ENCODE results near the gene LCP1. TPM values are rescaled to one million over a fixed set of nuclear protein-coding genes. Genes with fewer than 3 reads are reported as not detected.
A peak's percentile ranks its signal among the peaks of the same experiment; 100 is the strongest.

Gene LCP1
- total RNA-seq, 1 donor from 2014 or later = 6.1 TPM

DNA sequence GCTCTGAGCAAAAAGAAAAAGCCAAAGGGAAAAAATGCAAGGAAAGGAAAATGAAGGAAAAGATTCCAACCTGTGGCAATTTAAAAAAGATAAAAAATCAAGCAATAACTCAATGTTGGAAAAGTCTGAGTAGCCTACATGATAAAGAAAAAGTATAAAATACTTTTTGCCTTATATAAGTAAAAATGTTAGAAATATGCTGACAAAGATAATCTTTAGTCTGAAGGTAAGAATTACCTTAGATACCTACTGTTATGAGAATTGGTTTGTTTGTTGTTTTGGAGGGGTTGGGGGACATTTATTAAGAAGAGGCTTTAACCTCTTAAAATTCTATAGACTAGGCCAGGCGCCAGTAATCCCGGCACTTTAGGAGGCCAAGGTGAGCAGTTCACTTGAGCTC lies 47.5 kb downstream of the LCP1 start:
- FAIRE-seq (no peak), DNase-seq (ENCODE audit: low spot score in 2 of 2) (no peak)

DNA sequence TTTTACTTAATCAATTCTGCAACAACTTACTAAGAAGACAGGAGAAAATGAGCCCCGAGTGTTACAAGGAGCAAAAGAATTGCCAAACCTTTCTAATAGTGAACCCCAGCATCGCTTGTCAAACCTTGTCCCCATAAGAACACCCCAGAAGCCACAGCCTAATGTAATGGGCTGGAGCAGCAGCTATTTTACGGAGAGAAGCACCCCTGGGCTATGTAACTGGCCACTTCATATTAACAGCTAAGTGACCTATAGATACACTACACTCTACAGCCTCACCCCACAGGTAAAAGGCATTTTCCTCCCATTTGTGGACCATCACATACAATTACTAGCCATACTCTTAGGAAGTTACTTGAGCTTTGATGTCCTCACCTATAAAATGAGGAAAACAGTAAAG lies 49.9 kb downstream of the LCP1 start:
- FAIRE-seq = no peak
- DNase-seq (ENCODE audit: low spot score in 2 of 2) = no peak

DNA sequence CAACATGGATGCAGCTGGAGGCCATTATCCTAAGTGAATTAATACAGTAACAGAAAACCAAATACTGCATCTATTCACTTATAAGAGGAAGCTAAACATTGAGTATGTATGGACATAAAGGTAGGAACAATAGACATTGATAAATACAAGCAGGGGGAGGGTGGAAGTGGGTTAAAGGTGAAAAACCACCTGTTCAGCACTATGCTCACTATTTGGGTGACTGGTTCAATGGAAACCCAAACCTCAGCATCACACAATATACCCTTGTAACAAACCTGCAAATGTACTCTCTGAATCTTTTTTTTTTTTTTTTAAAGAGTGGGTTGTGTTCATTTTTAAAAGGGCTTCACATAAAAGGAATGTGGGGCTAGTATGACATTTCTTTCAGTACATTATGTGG lies 50.3 kb downstream of the LCP1 start:
- no peak for FAIRE-seq
- DNase-seq (ENCODE audit: low spot score in 2 of 2) = no peak

DNA sequence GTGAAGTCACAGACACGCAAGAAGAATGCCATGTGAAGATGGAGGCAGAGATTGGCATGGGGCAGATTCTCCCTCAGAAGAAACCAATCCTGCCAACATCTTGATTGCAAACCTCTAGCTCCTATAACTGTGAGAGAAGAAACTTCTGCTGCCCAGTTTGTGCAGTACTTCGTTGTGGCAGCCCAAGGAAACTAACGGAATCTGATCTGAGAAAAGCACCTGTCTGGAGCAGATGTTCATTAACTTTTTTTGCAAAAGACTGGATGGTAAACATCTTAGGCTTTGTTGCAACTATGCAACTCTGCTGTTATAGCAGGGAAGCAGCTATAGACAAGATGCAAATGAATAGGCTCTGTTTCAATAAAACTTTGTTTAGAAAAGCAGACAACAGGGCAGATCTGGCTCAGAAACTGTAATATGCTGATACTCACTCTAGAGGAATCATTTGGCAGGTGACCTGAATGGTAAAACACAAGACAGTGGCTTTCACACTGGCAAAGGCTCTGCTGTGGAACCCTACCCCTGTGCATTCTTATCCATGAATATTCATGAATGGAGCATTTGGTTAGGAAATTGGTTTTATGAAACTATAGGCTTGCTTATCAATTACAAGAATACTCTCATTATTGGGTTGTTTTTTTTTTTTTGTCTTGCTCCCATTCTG lies 51.9 kb downstream of the LCP1 start:
- DNase-seq (ENCODE audit: low spot score in 2 of 2) (no peak), FAIRE-seq (no peak)

DNA sequence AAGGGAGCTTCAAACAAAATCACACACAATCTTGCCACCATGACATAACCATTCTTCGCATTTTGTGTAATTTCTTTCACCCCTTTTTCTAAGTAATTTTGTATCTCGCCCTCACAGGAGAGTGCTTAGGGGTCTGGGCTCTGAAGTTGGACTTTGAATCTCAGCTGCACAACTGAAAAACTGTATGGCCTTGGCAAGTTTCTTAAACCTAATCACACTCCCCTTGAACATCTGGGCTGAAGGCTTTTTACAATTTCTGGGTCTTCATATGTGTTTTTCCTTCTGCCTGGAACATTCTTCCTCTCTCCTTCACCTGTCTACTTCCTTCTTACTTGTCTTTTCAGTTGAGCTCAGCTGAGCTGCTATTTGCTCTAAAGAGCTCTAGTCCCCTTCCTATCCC lies 52.9 kb downstream of the LCP1 start:
- FAIRE-seq = no peak

DNA sequence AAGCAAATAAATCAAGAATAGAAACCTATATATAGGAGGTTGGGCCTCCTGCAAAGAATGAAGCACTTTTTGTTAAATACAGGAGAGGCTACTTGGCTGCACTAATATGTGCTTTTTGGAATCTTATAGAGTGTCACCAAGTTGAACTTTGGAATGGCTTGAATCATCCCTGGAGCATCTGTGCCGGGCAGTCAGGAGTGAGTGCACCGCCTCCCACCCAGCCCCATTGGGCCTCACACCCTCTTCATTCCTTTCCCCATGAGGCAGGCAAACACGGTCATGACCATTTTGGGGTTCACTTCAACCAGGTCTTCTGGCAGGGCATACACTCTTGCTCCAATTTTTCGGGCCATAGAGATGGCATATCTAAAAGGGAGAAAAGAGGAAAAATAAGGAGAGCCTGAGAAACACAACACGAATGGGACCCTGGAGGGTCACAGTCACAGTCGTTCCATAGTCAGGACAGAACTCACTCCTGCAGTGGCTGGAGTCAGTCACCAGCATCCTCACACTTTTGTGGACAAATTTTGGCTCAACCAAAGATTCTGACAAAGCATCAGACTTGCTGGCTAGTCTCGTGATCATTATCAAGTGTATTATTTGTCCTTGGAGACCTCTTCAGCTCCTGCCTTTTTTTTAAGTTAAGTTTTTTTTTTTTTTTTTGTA lies 54.5 kb downstream of the LCP1 start:
- FAIRE-seq (no peak), DNase-seq (ENCODE audit: low spot score in 2 of 2) (no peak)

More for the DNA sequence above, 52.9 kb downstream of the LCP1 start:
- DNase-seq (ENCODE audit: low spot score in 2 of 2) = no peak

DNA sequence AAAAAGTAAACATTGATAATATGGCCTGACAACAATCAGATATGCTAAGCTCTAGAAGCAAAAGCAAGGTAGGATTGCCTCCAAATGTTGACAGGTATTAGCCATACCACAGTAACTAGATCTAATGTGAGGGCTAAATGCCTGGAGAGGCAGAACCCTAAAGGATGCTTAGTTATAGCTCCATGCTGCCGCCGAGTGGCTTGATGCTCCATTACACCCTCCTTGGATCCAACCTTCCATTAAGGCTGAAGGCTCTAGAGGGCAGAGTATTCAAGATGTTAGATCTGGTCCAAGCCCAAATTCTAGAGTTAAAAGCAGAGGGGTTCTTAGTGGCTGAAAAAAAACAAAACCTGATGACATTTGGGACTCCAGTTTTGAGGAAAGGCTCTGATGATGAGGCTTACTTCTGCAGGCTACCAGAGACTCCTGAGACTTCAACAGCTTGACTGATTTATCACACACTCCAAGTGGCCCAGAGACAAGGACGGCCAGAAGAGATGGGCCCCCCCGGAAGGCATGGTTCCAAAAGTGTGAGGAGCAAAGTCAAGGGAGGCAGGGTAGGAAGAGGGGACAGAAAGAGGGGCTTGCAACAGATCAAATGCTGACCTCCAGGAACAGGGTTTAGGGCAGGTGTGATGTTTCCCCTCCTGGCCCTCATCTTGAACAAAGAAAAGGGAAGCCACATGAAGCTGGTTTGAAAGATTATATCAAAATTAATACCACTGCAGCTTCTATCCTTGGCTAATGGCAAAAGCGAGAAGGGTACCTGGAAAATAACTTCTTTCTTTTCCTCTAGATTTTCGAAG lies 55.2 kb downstream of the LCP1 start:
- DNase-seq (ENCODE audit: low spot score in 2 of 2) = peak in 1 of 2 donors; percentile 65
- FAIRE-seq = peak; percentile 55

DNA sequence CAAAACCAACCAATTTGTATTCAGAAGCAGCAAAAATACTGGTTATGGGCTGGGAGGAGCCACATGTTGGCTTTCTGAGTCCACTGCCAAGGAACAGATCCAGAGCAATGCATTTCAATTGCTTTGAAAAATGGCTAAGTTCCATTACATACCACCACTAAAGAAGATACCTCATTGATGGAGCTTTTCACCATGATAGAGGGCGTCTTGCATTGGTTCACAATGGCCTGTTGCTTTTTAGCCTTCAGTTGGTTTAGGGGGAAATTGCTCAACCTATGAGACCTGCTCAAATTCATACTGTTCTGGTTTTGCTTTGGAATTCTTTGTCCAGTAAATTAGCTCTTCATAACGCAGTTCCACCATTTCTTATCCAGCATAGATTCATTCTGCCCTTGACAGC lies 55.9 kb downstream of the LCP1 start:
- FAIRE-seq = no peak
- DNase-seq (ENCODE audit: low spot score in 2 of 2) = no peak

DNA sequence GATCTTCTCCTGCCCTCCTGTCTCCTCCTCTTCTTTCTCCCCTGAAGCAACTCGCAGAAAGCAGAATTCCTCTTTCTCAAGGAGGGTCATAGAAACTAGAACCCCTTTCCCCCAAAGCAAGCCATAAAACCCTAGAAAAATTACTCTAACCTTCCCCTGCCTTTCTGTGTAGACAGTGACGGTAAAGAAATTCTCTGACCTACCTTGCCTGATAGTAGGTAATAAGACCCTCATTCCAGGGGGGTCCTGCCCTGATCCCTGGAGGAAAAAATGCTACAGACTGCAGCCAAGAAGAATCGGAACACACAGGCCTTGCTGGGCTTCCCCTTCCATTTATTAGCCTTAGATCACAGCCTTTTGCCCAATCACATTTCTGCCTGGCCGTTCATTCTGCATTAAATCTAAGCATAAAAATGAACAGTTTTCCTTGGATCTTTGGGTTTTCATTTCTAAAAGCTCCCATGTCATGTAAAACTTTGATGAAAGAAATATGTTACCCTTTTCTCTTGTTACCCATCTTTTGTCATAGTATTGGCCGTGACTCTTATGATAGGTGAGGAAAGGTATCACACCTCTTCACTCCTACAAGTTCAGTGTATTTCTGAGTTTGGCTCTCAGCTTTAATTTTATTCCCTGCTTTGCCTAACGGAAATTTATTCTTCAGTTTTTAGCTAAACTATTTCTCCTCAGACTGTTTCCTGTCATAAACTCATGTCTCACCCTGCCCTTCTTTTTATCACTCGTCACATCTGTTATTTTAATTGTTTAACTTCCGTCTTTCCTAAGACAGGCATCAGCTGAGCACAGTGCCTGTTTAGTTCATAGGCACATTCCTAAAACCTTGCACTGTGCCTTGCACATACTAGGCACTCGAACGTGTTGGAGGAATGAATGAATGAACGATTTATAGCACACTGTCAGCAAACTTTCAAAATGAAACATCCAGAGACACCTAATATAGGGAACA lies 56.7 kb downstream of the LCP1 start:
- FAIRE-seq = no peak
- no peak for DNase-seq (ENCODE audit: low spot score in 2 of 2)

DNA sequence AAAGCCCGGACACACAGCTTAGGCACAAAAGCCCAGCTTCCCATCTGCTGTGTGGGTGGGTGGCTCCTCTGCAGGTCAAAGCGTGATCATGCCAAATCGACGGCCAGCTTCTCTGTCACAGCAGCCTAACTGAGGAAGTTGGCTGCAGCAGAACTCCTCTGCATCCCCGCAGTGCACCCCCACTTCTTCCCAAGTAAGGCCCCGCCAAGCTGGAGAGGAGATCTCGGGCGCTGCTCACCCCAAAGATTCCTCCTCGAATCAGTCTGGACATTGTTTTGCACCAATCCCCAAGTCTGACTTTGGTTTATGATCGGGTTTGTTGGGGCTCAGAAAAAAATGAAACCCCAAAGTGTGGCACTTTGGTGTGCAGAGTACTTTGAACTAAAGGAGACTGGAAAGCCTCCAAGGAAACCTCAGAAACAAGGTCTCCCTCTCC lies 57.4 kb downstream of the LCP1 start:
- DNase-seq (ENCODE audit: low spot score in 2 of 2) (no peak), FAIRE-seq (no peak)

DNA sequence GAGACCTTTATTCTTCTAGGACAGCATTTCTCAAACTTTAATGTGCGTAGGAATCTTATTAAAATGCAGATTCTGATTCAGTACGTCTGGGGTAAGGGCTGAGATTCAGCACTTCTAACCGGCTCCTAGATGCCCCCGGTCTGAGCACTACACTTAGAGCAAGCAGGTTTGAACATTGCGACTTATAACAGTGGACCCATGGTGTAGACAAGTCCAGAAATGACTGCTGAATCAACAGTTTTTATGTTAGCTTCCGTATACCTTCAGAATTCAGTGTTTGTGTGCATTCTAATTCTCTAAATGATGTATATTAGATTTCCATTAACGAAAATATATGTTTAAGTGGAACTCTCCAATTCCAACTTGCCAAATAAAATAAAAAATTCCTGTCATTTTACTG lies 59.7 kb downstream of the LCP1 start:
- FAIRE-seq (no peak), DNase-seq (ENCODE audit: low spot score in 2 of 2) (no peak)

DNA sequence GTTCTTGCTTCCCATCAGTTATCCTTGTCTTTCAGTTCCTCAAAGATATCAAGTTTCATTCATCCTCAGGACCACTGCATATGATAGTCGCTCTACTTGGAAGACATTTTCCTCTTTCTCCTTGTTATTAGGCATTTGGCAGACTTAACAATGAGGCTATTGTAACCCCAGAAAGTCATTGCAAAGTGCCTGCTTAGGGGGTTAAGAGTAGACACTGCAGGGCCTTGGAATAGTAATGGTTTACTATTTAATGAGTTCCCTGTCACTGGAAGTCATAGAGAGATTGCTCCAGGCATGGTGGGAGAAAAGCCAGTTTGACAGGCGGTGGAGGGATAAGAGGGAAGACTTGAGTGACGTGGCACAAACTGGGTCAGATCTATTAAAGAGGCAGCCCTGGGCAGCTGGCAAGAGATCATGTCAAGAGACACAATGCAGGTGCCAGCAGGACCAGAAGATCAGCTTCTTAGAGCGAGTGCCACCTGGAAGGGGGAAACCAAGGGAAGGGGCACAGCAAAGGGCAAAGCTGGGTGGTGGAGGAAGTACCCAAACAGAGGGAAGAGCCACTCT lies 60.3 kb downstream of the LCP1 start:
- FAIRE-seq = no peak
- no peak for DNase-seq (ENCODE audit: low spot score in 2 of 2)

DNA sequence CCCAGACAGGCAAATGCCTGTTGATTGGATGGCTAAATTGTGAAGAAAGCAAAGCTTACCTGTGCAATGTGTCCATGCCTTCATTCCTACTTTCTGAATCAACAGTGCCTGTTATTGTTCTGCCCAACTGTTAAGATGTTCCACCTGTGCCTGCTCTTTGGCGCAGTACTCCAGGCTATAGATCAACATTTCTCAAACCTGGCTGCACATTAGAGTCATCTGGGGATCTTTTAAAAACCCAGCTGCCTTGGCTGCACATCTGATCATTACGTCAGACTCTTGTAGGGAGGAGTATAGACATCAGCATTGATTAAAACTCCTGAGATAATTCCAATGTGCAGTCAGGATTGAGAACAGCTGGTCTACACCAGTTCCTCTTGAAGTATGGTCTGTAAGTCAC lies 60.9 kb downstream of the LCP1 start:
- no peak for DNase-seq (ENCODE audit: low spot score in 2 of 2)
- FAIRE-seq = no peak

DNA sequence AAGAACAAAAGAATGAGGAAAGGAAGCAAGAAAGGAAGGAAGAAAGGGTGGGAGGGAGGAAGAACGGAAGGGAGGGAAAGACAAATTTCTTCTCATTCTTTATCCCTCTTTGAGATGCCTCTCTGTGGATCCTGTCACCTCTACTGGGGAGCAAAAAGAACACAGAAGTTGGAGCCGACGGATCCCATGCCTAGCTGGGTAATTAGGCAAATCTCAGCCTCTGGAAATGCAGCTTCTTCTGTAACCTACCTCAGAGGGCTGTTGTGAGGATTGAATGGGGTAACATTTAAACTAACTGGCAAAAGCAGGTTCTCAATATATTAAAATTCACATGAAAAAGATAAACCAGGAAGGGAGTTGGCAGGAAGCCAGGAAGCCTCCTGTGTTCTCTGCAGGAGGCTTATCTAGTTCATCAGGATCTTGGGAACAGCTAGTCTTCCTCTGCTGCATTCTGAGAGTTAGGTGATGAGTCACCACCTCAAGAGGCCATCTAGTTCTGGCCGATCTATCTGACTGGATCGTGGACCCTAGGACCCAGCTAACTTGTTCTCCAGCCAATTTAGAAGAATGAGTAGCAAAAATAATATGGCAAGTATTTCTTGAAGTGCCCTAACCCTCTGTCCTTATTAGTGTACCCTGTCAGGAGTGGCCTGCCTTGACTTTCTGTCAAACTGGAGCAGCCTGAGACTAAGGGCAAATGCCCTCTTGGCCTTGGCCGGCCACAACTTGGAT lies 61.9 kb downstream of the LCP1 start:
- DNase-seq (ENCODE audit: low spot score in 2 of 2) (no peak), FAIRE-seq (no peak)

DNA sequence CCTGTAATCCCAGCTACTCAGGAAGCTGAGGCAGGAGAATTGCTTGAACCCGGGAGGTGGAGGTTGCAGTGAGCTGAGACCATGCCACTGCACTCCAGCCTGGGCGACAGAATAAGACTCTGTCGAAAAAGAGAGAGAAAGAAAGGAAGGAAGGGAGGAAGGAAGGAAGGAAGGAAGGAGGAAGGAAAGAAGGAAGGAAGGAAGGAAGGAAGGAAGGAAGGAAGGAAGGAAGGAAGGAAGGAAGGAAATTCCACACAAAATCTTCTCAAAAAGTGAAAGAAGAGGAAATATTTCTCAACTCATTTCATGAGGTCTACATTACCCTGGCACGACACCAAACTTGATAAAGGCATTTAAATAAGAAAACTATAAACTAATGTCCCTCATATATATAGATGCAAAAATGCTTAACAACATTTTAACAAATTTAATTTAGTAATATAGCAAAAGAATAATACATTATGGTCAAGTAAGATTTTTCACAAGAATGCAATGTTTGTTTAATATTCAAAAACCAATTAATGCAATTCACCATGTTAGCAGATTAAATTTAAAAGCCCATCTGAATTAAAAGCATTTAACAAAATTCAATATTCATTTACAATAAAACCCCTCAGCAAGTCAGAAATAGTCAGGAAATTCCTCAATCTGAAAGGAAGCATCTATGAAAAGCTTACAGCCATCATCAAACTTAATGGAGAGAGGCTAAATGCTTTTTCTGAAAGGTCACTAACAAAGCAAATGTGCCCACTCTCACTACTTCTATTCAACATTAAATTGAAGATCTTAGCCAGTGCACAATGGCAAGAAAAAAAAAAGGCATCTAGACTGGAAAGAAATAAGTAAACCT lies 65.1 kb downstream of the LCP1 start:
- FAIRE-seq (peak; percentile 50), DNase-seq (ENCODE audit: low spot score in 2 of 2) (no peak)

DNA sequence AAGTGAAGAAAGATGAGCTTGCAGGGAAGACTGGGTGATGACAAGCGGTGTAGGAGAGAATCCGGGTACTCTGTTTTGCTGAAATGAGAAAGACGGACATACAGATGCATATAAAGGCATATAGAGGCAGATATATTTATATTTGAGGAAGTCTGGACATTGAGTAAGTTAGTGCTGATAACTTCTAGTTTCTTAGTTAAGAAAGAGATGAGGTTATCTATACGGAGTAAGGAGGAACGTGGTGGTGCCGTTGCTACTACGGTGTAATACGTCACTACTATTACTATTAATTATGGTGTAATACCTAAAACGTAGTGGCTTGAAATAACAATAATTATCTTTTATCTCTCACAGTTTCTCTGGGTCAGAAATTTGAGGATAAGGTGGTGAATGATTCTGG lies 67.4 kb downstream of the LCP1 start:
- no peak for DNase-seq (ENCODE audit: low spot score in 2 of 2)
- FAIRE-seq = no peak

DNA sequence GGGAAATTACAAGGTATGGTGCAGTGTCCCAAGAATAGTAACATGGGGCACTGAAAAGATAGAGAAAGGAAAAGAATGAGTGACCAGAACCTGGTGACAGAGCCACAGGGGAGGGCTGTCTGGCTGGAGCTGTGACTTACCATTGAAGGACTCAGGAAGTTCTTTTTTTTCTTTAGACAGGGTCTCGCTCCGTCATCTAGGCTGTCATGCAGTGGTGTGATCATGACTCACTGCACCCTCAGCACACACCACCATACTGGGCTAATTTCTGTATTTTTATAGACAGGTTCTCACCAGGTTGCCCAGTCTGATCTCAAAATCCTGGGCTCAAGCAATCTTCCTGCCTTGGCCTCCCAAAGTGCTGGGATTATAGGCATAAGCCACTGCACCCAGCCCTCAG lies 68.4 kb downstream of the LCP1 start:
- DNase-seq (ENCODE audit: low spot score in 2 of 2) (no peak), FAIRE-seq (no peak)

DNA sequence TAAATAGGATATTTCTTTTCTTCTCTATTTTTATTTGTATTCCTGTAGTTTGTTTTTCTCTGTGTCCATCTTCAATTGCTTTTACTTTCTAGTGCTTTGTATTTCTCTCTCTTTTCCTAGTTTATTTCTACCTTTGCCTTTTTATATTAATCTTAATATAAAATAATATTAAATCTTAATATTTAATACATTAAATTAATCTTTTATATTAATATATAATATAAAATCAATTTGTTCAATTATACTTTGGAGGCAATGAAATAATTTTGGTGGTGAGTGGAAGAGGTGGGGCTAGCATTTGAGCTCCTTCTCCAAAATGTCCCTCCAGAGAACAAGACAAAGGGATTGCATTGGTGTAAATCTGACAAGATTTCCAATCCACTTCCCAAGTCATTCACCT lies 70.8 kb downstream of the LCP1 start:
- DNase-seq (ENCODE audit: low spot score in 2 of 2) (no peak), FAIRE-seq (no peak)

DNA sequence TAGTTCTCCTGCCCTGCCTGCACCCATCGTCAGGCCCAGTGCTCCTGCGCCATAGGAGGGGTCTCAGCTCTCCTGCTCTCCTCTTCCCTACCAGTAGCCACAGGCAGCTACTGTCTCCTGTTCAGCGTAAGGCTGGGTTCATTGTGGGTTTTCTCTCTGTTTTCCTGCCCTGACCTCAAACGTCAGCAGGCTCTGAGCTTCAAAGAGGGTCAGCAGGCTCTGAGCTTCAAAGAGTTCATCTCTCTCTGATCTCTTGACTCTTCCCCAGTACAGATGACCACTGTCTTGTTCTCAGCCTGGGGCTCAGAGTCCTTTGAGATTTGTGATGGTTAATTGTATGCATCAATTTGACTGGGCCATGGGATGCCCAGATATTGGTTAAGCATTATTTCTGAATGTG lies 72.5 kb downstream of the LCP1 start:
- DNase-seq (ENCODE audit: low spot score in 2 of 2) (no peak), FAIRE-seq (no peak)
